Fibroblast of lung (primary cell): ENCODE measurements around the gene PIGH. TPM values are rescaled to one million over a fixed set of nuclear protein-coding genes. Genes with fewer than 3 reads are reported as not detected.
"Not testable (repeated sequence)": the region's sequence is repeated elsewhere in the genome, so short reads cannot be mapped to it uniquely, and the experiment has no call there.

Experiments used
- DNase-seq, 2 donors: peaks; one replicate each; pipeline versions ENCODE4 v3.0.0 to v3.0.0-alpha.2; 2010; ENCODE audit warnings: low read depth in 2 of 2
- H2AFZ ChIP-seq: 2 replicates; pipeline ENCODE4 v1.5.1; 2012; ENCODE audit warnings: low read length, control low read depth, inconsistent platforms
- H3K27ac ChIP-seq: 2 replicates; pipeline ENCODE4 v1.5.1; 2011; ENCODE audit warnings: low read length, control low read depth; ENCODE audit not compliant: insufficient read depth
- H3K27me3 ChIP-seq: 2 replicates; pipeline ENCODE4 v1.5.1; 2011; ENCODE audit warnings: mild to moderate bottlenecking, low read length; ENCODE audit not compliant: control insufficient read depth, insufficient read depth
- H3K36me3 ChIP-seq: 2 replicates; pipeline ENCODE4 v1.5.1; 2011; ENCODE audit warnings: low read length; ENCODE audit not compliant: control insufficient read depth, insufficient read depth
- H3K4me1 ChIP-seq: 2 replicates; pipeline ENCODE4 v1.5.1; 2011; ENCODE audit warnings: low read length; ENCODE audit not compliant: control insufficient read depth, insufficient read depth; ENCODE audit errors: extremely low read depth
- H3K4me2 ChIP-seq: 2 replicates; pipeline ENCODE4 v1.5.1; 2011; ENCODE audit warnings: low read length, control low read depth; ENCODE audit not compliant: insufficient read depth; ENCODE audit errors: extremely low read depth
- H3K4me3 ChIP-seq, 4 experiments: fragments of 200-600 bp in 1 of 4; sonication (generic) in 1 of 4; replicated peaks in 1 of 4; 2 replicates each; pipeline ENCODE4 v1.5.1; 2011 to 2016; ENCODE audit warnings: low read length in 4 of 4, low read depth in 3 of 4, mild to moderate bottlenecking in 3 of 4, control low read depth in 2 of 4, inconsistent platforms in 1 of 4, mixed read lengths in 1 of 4; ENCODE audit not compliant: insufficient read depth in 1 of 4; ENCODE audit errors: control extremely low read depth in 1 of 4
- H3K79me2 ChIP-seq: 2 replicates; pipeline ENCODE4 v1.5.1; 2012; ENCODE audit warnings: mild to moderate bottlenecking, low read length, inconsistent platforms; ENCODE audit not compliant: control insufficient read depth, insufficient read depth
- H3K9ac ChIP-seq: 2 replicates; pipeline ENCODE4 v1.5.1; 2011; ENCODE audit warnings: mild to moderate bottlenecking, low read length, control low read depth; ENCODE audit not compliant: insufficient read depth
- H3K9me3 ChIP-seq: 2 replicates; pipeline ENCODE4 v1.5.1; 2012; ENCODE audit warnings: low read depth, low read length; ENCODE audit not compliant: control insufficient read depth, insufficient read depth
- H4K20me1 ChIP-seq: 2 replicates; pipeline ENCODE4 v1.5.1; 2011; ENCODE audit warnings: low read length; ENCODE audit not compliant: control insufficient read depth, insufficient read depth; ENCODE audit errors: extremely low read depth
- EZH2 ChIP-seq: IDR thresholded peaks from 2 replicates; pipeline ENCODE4 v1.5.1; 2012; ENCODE audit warnings: low read length, control low read depth, mild to moderate bottlenecking; ENCODE audit errors: missing control alignments
- polyA plus RNA-seq, 2 donors: library from polyadenylated mRNA; depleted of rRNA in 1 of 2; stranded (reverse) in 1 of 2; unstranded in 1 of 2; fragments of >200 nt; gene quantifications; 2 replicates each; pipeline ENCODE4 v1.2.1, GENCODE V29; 2011 to 2012; ENCODE audit warnings: missing spikeins in 1 of 2
- total RNA-seq: library from RNA; depleted of rRNA; stranded (reverse); fragments of >200 nt; gene quantifications from 2 replicates; pipeline ENCODE4 v1.2.1, GENCODE V29; 2014
- TF ChIP-seq, protein P1 (sequence below), 2 donors: IDR thresholded peaks in 1 of 2; conservative IDR thresholded peaks in 1 of 2; 1 replicate in 1 of 2; 2 replicates in 1 of 2; pipeline ENCODE4 v1.5.1; 2011 to 2012; ENCODE audit warnings: low read length in 2 of 2, control low read depth in 1 of 2, inconsistent platforms in 1 of 2, low read depth in 1 of 2, mild to moderate bottlenecking in 1 of 2

The PIGH gene
- total and polyA plus RNA-seq, 2 donors (not counting 1 experiment from before 2014, with no cell fraction given), result 12.7 to 15.6 TPM

GRCh38 chr14:67547224-67547780 is 52.8 kb downstream of the PIGH start:
- no peak overlapping the region for H2AFZ ChIP-seq
- H3K36me3 ChIP-seq, result no peaks in the 10 kb centered on the region
- no peak overlapping the region for H3K9ac ChIP-seq
- H3K4me2 ChIP-seq, result no peak overlapping the region
- peaks cover 5% of the 10 kb centered on the region for H3K27me3 ChIP-seq
- no peak for DNase-seq
- TF ChIP-seq EZH2, result no peak
- TF ChIP-seq, protein P1, sequence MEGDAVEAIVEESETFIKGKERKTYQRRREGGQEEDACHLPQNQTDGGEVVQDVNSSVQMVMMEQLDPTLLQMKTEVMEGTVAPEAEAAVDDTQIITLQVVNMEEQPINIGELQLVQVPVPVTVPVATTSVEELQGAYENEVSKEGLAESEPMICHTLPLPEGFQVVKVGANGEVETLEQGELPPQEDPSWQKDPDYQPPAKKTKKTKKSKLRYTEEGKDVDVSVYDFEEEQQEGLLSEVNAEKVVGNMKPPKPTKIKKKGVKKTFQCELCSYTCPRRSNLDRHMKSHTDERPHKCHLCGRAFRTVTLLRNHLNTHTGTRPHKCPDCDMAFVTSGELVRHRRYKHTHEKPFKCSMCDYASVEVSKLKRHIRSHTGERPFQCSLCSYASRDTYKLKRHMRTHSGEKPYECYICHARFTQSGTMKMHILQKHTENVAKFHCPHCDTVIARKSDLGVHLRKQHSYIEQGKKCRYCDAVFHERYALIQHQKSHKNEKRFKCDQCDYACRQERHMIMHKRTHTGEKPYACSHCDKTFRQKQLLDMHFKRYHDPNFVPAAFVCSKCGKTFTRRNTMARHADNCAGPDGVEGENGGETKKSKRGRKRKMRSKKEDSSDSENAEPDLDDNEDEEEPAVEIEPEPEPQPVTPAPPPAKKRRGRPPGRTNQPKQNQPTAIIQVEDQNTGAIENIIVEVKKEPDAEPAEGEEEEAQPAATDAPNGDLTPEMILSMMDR (conservative IDR thresholded peaks at IDR 0.05 in 1 of 2, IDR thresholded peaks at IDR 0.05 in 1 of 2; ENCODE audit: low read depth in 1 of 2, low read length in 2 of 2), result no peak
- H4K20me1 ChIP-seq, result no peaks in the 10 kb centered on the region
- no peak overlapping the region for H3K27ac ChIP-seq
- no peaks in the 10 kb centered on the region for H3K9me3 ChIP-seq
- H3K4me3 ChIP-seq, result no peak overlapping the region
- no peaks in the 10 kb centered on the region for H3K79me2 ChIP-seq
- H3K4me1 ChIP-seq, result no peaks in the 10 kb centered on the region

DNA sequence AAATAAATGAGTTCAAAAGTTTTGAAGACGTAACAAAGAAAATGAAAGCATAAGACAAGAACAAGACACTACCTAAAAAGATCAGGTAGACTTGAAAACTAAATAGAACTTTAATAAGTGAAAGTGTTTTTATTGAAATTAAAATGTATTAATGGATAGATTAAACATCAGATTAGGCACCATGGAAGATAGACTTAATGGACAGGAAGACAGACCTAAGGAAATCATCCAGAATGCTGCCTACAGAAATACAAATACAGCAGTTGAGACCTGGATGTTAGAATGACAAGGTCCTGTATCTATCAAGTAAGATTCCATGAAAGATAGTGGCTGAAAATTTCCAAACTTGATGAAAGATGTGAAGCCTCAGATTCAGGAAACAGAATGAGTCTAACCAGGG is 55.5 kb downstream of the PIGH start:
- Histone ChIP-seq H3K4me1 (no peaks in the 10 kb centered on the region), H3K4me3 (no peak overlapping the region), H3K4me2 (no peak overlapping the region), H4K20me1 (no peaks in the 10 kb centered on the region), H3K79me2 (no peaks in the 10 kb centered on the region), H3K36me3 (no peaks in the 10 kb centered on the region), H3K9me3 (no peaks in the 10 kb centered on the region), H3K27me3 (peaks cover 11% of the 10 kb centered on the region), H3K27ac (no peak overlapping the region), H3K9ac (no peak overlapping the region), H2AFZ (no peak overlapping the region)
- TF ChIP-seq, protein P1 (conservative IDR thresholded peaks at IDR 0.05 in 1 of 2, IDR thresholded peaks at IDR 0.05 in 1 of 2; ENCODE audit: low read depth in 1 of 2, low read length in 2 of 2), result no peak
- no peak for TF ChIP-seq EZH2
- DNase-seq, result no peak

DNA sequence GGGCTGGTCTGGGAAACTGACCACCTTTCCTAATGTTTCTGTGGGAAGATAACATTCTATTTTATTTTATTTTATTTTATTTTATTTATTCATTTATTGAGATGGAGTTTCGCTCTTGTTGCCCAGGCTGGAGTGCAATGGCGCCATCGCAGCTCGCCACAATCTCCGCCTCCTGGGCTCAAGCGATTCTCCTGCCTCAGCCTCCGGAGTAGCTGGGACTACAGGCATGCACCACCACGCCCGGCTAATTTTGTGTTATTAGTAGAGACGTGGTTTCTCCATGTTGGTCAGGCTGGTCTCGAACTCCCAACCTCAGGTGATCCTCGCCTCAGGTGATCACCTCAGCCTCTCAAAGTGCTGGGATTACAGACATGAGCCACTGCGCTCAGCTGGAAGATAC is 57.4 kb downstream of the PIGH start:
- not testable (repeated sequence) for H3K27me3 ChIP-seq, DNase-seq, H3K4me1 ChIP-seq, H3K4me3 ChIP-seq, H3K79me2 ChIP-seq, H3K9ac ChIP-seq, H3K4me2 ChIP-seq, H3K27ac ChIP-seq, H4K20me1 ChIP-seq, H2AFZ ChIP-seq, H3K9me3 ChIP-seq, H3K36me3 ChIP-seq
